HUES48 (cell line): ENCODE measurements around the gene ABRACL.
"Not testable (repeated sequence)": the region's sequence is repeated elsewhere in the genome, so short reads cannot be mapped to it uniquely, and the experiment has no call there.

Experiments
- H3K27ac ChIP-seq: one replicate; pipeline ENCODE4 v1.7.0; 2013; ENCODE audit warnings: low read depth, low read length, inconsistent platforms
- H3K27me3 ChIP-seq: 2 replicates; pipeline ENCODE4 v1.6.1; 2013; ENCODE audit warnings: mild to moderate bottlenecking, low read length; ENCODE audit not compliant: control insufficient read depth, insufficient read depth
- H3K36me3 ChIP-seq: 2 replicates; pipeline ENCODE4 v1.6.1; 2013; ENCODE audit warnings: low read length; ENCODE audit not compliant: control insufficient read depth, insufficient read depth
- H3K4me1 ChIP-seq: 2 replicates; pipeline ENCODE4 v1.6.1; 2013; ENCODE audit warnings: mild to moderate bottlenecking, low read length; ENCODE audit not compliant: control insufficient read depth, insufficient read depth
- H3K4me3 ChIP-seq: 2 replicates; pipeline ENCODE4 v1.5.1; 2013; ENCODE audit warnings: mild to moderate bottlenecking, low read depth, low read length
- H3K9ac ChIP-seq: 2 replicates; pipeline ENCODE4 v1.6.1; 2013; ENCODE audit warnings: mild to moderate bottlenecking, low read depth, low read length, moderate library complexity
- H3K9me3 ChIP-seq: 2 replicates; pipeline ENCODE4 v1.6.1; 2013; ENCODE audit warnings: low read length; ENCODE audit not compliant: control insufficient read depth, insufficient read depth

The ABRACL gene

GRCh38 chr6:139011980-139012379 is 16.6 kb upstream of the ABRACL start:
- H3K4me3 ChIP-seq: no peak overlapping the region
- H3K27me3 ChIP-seq: no peaks in the 10 kb centered on the region
- H3K27ac ChIP-seq: no peak overlapping the region
- no peaks in the 10 kb centered on the region for H3K36me3 ChIP-seq
- H3K9ac ChIP-seq: no peak overlapping the region
- H3K4me1 ChIP-seq: peaks cover 31% of the 10 kb centered on the region
- H3K9me3 ChIP-seq: no peaks in the 10 kb centered on the region

GRCh38 chr6:139013185-139013800 is 15.3 kb upstream of the ABRACL start:
- Histone ChIP-seq H3K9me3 (no peaks in the 10 kb centered on the region), H3K27me3 (no peaks in the 10 kb centered on the region), H3K36me3 (no peaks in the 10 kb centered on the region), H3K4me3 (no peak overlapping the region), H3K27ac (no peak overlapping the region), H3K4me1 (peaks cover 36% of the 10 kb centered on the region), H3K9ac (no peak overlapping the region)

- H3K27ac ChIP-seq: no peak overlapping the region
- no peaks in the 10 kb centered on the region for H3K27me3 ChIP-seq
Measured at GRCh38 chr6:139014945-139015344, 13.6 kb upstream of the ABRACL start.

GRCh38 chr6:139016337-139017213 is 12.0 kb upstream of the ABRACL start:
- Histone ChIP-seq H3K9me3 (no peaks in the 10 kb centered on the region), H3K9ac (no peak overlapping the region), H3K27ac (no peak overlapping the region), H3K4me1 (peaks cover 25% of the 10 kb centered on the region), H3K36me3 (no peaks in the 10 kb centered on the region), H3K4me3 (no peak overlapping the region), H3K27me3 (no peaks in the 10 kb centered on the region)

More at GRCh38 chr6:139014945-139015344, 13.6 kb upstream of the ABRACL start:
- Histone ChIP-seq H3K9me3 (no peaks in the 10 kb centered on the region), H3K9ac (no peak overlapping the region), H3K4me1 (peaks cover 36% of the 10 kb centered on the region), H3K36me3 (no peaks in the 10 kb centered on the region), H3K4me3 (no peak overlapping the region)

- Histone ChIP-seq H3K36me3 (no peaks in the 10 kb centered on the region), H3K4me1 (peaks cover 18% of the 10 kb centered on the region), H3K9me3 (no peaks in the 10 kb centered on the region), H3K27me3 (no peaks in the 10 kb centered on the region), H3K4me3 (no peak overlapping the region), H3K27ac (no peak overlapping the region), H3K9ac (no peak overlapping the region)
Measured at GRCh38 chr6:139017227-139017626, 11.3 kb upstream of the ABRACL start.

GRCh38 chr6:139019722-139020121 is 8.8 kb upstream of the ABRACL start:
- no peaks in the 10 kb centered on the region for H3K9me3 ChIP-seq
- H3K27me3 ChIP-seq: no peaks in the 10 kb centered on the region
- no peak overlapping the region for H3K9ac ChIP-seq
- H3K36me3 ChIP-seq: no peaks in the 10 kb centered on the region
- no peak overlapping the region for H3K4me3 ChIP-seq
- H3K4me1 ChIP-seq: peaks cover 21% of the 10 kb centered on the region
- no peak overlapping the region for H3K27ac ChIP-seq

- Histone ChIP-seq H3K9ac (no peak overlapping the region), H3K27me3 (no peaks in the 10 kb centered on the region), H3K4me3 (no peak overlapping the region), H3K4me1 (peaks cover 21% of the 10 kb centered on the region), H3K27ac (no peak overlapping the region), H3K9me3 (no peaks in the 10 kb centered on the region), H3K36me3 (no peaks in the 10 kb centered on the region)
Measured at GRCh38 chr6:139020689-139021088, 7.9 kb upstream of the ABRACL start.

- H3K9me3 ChIP-seq, H3K27ac ChIP-seq, H3K9ac ChIP-seq, H3K36me3 ChIP-seq, H3K4me3 ChIP-seq, H3K27me3 ChIP-seq: not testable (repeated sequence)
- peaks cover 25% of the 10 kb centered on the region for H3K4me1 ChIP-seq
Measured at GRCh38 chr6:139025416-139025815, 3.1 kb upstream of the ABRACL start.

GRCh38 chr6:139027620-139028182 is 844 bp upstream of the ABRACL start:
- Histone ChIP-seq H3K27ac (peak overlapping the region; percentile 92), H3K9me3 (no peaks in the 10 kb centered on the region), H3K4me1 (peaks cover 37% of the 10 kb centered on the region), H3K4me3 (peak overlapping the region; percentile 92), H3K27me3 (no peaks in the 10 kb centered on the region), H3K9ac (peak overlapping the region; percentile 90), H3K36me3 (no peaks in the 10 kb centered on the region; the same call in 1 of the 2 replicates)

GRCh38 chr6:139028215-139028657 is 309 bp upstream of the ABRACL start:
- peak overlapping the region; percentile 92 for H3K4me3 ChIP-seq
- no peaks in the 10 kb centered on the region for H3K27me3 ChIP-seq
- H3K9me3 ChIP-seq: no peaks in the 10 kb centered on the region
- peak overlapping the region; percentile 90 for H3K9ac ChIP-seq
- peaks cover 39% of the 10 kb centered on the region for H3K4me1 ChIP-seq
- H3K36me3 ChIP-seq: no peaks in the 10 kb centered on the region; the same call in 1 of the 2 replicates
- peak overlapping the region; percentile 92 for H3K27ac ChIP-seq
